ENCODE data around the gene PLEKHG4. TPM values are rescaled to one million over a fixed set of nuclear protein-coding genes. Genes with fewer than 3 reads are reported as not detected.

Gene PLEKHG4, protein sequence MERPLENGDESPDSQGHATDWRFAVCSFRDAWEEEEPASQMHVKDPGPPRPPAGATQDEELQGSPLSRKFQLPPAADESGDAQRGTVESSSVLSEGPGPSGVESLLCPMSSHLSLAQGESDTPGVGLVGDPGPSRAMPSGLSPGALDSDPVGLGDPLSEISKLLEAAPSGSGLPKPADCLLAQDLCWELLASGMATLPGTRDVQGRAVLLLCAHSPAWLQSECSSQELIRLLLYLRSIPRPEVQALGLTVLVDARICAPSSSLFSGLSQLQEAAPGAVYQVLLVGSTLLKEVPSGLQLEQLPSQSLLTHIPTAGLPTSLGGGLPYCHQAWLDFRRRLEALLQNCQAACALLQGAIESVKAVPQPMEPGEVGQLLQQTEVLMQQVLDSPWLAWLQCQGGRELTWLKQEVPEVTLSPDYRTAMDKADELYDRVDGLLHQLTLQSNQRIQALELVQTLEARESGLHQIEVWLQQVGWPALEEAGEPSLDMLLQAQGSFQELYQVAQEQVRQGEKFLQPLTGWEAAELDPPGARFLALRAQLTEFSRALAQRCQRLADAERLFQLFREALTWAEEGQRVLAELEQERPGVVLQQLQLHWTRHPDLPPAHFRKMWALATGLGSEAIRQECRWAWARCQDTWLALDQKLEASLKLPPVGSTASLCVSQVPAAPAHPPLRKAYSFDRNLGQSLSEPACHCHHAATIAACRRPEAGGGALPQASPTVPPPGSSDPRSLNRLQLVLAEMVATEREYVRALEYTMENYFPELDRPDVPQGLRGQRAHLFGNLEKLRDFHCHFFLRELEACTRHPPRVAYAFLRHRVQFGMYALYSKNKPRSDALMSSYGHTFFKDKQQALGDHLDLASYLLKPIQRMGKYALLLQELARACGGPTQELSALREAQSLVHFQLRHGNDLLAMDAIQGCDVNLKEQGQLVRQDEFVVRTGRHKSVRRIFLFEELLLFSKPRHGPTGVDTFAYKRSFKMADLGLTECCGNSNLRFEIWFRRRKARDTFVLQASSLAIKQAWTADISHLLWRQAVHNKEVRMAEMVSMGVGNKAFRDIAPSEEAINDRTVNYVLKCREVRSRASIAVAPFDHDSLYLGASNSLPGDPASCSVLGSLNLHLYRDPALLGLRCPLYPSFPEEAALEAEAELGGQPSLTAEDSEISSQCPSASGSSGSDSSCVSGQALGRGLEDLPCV
- total RNA-seq: 0.89 TPM
- long read RNA-seq, full-length matches to known transcripts: 1 of 4 reads
- long read RNA-seq, partial matches to known transcripts: 2 of 4 reads
- long read RNA-seq, other reads (novel, unspliced or antisense): 1 of 4 reads

DNA sequence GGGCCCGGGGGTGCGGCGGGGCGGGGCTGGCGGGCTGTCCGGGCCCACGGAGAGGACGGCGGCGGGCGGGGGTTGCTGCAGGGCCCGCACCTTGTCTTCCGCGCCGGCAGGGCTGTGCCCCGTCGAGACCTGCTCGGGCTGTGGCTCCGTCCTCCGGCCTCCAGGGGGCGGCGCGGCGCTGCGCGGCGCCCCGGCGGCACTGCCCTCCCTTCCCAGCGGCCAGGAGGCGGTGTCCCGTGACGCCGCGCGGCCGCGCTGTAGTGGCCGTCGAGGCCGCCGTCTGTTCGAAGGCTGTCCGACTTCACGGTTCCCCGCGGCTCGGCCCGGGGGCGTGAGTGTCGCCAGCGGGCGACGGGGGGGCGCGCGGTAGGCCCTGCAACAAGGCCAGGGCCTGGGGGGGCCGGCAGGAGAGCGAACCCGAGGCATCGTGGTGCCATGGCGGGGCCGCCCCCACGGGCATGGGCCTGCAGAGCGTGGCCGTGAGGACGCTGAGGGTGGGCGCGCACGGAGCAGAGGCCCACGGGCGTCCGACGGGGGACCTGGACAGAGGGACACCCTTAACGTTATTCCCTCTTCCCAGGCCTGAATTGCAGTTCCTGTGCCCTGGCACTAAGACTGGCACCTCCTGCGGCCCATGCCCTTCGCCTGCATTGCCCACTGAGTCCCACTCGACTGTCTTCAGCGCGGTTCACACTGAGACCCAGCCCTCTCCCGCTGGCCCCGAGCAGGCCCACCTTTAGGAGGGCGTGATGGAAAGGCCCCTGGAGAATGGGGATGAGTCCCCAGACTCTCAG lies at the start of gene PLEKHG4:
Gene PLEKHG4, plus strand, starts transcription at position 237 of the 794 bp plus-strand sequence. Its CDS starts 513 bp downstream, at position 750.
- peak; percentile 91 for ATAC-seq (ENCODE audit: poor library complexity)
- intact Hi-C loops (cut with DNase I): no loop called here
- DNase-seq: peak; percentile 84

DNA sequence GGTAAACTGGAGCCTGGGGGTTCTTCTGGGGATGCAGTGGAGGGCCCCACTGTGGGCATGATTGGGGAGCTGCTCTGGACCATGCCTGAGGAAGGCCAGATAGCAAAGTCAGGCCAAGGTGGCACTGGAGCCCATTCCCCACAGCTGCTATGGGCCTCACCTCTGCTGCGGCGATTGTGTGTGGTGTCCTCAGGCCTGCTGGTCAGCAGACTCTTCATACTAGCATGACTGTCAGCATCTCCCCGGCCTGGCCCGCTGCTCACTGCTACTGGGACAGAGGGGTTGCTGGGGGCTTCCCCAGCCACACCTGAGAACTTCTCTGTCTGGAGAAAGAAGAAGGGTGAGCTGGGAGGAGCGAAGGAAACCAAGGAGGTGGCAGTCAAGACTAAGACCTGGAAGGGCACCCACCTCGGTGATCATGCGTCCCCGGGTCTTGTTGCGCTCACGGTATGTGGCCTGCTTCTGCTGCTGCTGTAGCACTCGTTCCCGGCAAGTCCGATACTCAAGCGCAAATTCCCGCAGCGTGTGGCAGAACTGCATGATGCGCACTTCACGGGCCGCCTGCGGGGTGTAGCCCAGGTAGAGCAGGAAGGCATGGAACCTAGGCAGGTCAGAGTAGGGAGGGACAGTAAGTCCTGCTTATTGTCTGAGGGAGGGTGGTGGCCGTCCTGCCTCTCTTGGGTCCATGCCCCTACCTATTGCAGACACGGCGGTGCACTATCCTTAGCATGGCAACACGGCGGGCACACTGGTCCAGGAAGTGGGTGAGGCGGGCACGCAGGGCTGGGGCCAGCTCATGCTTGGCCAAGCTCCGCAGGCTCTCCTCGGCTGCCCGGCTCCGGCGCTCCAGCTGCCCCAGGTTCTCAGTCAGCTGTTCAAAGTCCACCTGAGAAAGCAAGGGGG lies 49.2 kb upstream of the PLEKHG4 start:
- intact Hi-C loops (cut with DNase I): no loop called here
- DNase-seq (no peak), ATAC-seq (ENCODE audit: poor library complexity) (no peak)

DNA sequence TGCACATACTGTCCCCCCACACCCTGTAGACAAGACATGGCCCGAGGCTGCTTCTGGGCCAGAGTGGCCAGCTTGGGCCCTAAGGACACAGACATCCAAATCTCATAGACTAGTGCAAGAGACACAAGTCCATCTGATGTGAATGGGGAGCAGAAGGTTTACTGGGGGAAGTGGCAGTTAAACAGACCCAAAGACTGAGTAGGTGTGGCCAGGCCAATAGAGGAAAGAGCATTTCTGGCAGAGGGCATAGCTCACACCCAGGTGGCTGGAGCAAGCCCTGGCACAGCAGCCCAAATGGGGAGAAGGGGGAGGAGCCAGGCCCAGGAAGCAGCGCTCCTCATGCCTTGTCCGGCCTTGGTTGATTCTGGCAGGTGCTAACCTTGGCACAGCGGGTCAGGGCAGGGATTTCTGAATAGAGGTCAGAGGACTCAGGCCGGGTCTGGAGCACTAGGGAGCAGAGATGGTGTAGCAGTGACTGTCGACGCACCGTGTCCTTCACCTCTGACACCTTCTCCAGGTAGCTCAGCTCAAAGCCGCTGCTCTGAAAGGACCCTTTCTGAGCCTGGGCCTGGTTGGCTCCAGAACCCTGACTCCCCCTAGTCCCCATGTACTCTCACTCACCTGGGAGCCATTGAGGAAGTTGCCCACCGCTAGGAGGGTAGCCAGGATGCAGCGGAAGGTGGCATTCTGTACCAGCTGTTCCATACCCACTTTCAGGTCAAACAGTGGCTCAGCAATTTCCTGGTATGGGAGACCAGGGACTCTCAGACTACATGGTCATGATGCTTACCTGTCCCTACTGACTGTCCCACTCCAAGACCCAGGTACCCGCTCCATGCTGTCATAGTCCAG lies 48.3 kb upstream of the PLEKHG4 start:
- no peak for ATAC-seq (ENCODE audit: poor library complexity)
- intact Hi-C loops (cut with DNase I): no loop called here

DNA sequence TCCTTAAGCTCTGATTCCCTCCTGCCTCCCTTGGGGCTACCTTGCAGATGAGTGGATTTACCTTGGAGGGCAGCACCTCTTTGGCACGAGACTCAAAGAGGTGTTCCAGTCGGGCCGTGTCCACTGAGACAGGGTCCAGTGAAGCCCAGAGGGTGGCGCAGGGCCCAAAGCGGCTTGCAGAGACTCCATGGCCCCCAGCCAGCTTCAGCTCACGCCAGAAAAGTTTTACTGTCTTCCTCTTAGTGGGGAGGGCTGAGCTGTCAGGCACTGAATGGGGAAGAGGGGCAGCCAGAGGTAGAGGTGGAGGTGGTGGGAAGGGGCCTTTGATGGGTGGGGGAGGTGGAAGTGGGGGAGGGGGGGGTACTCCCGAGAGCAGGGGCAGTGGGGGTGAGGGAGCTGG lies 45.7 kb upstream of the PLEKHG4 start:
- intact Hi-C loops (cut with DNase I): no loop called here
- no peak for DNase-seq
- no peak for ATAC-seq (ENCODE audit: poor library complexity)

More for the DNA sequence above, 48.3 kb upstream of the PLEKHG4 start:
- no peak for DNase-seq

DNA sequence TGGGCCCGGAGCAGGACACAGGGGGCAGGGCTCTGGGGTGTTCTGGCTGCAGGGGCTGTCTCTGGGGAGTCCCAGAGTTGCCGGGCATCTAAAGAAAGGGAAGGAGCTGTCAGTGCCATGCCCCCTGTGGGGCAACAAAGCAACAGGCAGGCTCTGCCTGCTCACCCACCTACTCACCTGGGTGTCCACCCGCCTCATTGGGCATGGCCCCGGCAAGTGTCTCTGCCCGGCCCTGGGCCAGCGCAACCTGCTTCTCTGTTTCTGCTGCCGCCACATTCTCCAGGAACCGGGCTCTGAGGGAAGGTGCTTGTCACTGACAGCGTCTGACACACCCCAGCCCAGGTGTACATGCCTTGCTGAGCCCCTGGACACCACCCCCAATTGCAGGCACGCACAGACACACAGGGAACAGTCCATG lies 45.1 kb upstream of the PLEKHG4 start:
- ATAC-seq (ENCODE audit: poor library complexity) (no peak), DNase-seq (no peak)
- intact Hi-C loops (cut with DNase I): no loop called here

DNA sequence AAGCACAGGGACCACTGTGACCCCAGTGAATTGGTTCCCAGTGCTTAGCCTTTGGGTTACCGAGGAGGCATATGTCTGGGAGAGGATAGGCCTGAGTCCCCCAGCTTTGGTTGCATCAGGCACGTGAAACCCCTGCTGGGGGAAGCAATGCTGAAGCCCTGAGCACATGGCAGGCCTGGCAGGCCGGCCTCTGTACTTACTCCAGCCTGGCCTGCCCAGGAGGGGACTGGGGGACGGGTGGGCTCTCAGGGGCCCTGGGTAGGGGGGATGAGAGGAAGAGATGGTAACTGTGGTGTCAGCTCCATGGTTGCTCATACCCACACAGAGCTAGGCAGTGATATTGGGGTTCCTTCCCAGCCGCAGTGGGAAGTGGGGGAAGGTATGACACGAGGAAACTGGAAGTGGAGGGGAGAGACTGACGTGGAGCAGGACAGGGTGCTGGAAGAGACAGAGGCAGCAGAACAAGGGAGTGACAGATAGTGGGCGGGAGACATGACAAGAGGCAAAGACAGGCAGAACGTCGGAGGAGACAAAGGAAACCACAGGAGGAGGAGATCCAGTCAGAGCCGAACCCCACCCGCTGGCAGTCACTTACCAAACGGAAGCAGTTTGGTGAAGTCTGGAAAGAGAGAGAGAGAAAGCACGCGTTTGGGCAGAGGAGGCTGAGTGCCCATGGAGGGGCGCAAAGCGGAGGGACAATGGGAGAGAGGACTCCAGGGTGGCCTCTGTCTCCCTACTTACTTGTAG lies 43.3 kb upstream of the PLEKHG4 start:
- DNase-seq (no peak), ATAC-seq (ENCODE audit: poor library complexity) (no peak)
- intact Hi-C loops (cut with DNase I): no loop called here

DNA sequence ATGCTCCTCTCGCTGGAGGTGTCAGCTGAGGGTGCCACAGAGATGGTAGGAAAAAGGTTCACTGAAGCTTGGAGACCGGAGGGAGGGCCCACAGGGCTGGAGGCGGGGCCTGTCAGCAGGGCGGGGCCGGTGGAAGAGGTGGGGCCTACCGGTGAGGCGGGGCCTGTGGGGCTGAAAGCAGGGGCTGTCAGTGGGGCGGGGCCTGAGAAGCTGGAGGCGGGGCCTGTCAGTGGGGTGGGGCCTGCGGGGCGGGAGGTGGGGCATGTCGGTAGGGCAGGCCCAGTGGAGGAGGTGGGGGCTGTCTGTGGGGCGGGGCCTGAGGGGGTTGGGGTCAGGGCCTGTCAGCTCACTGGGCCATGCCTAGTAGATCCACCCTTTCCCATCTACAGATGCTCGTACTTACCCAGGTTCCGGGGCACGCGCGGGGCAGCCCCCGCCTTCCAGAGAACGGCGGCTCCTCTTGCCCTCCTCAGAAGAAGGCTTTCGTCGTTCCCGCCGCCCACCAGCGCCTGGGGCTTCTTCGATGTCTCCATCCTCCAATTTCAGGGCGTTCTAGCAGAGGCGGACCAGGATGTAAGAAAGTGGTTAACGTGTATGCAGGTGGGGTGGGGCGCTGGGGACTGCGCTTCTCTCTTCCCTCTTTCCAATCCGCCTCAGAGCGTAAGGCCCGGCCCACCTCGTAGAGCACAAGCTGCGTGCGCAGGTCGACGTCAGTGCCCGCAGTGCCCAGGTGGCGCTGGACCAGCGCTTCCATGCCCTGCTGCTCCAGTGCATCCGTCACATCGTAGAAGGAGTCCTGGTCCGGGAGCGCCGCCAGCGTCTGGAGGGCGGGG lies 42.6 kb upstream of the PLEKHG4 start:
- DNase-seq (no peak), ATAC-seq (ENCODE audit: poor library complexity) (no peak)
- intact Hi-C loops (cut with DNase I): no loop called here

DNA sequence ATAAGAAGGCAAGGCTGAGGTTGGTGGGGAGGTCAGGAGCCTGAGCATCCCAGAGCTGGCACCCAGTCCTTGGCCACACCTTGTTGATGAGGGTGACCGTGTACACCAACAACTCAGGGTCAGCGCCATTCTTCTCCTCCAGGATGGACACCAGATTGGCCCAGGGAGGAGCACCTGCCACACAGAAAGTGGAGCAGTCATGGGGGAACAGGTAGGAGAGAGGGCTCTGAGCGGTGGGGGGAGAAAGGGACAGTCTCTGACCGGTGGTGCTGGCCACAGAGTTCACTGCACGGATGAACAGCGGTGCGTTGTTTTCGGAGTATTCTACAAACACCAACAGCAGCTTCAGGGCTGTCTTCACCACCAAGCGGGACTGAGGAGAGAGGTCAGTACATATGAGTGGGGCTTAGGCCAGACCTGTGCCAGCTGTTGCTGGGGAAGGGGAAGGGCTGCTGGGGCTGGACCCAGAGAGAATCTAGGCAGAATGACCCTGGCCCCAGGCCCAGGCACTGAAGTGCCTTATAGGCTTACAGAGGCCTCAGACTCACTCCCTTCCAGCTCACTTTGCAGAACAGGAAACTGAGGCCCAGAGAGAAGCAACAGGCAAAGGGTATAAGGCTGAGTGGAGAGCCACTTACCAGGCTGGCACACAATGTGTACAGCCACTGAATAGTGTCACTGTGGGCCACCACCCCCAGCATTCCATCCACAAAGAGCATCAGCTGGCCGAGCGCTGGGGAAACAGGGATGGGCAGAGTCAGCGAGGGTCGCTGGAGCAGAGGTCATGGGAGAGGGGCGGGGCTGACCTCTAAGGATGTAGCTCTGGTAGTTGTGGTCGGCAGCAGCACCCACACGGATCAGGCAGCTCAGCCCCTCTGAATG lies 41.7 kb upstream of the PLEKHG4 start:
- intact Hi-C loops (cut with DNase I): no loop called here
- ATAC-seq (ENCODE audit: poor library complexity) (no peak), DNase-seq (no peak)

DNA sequence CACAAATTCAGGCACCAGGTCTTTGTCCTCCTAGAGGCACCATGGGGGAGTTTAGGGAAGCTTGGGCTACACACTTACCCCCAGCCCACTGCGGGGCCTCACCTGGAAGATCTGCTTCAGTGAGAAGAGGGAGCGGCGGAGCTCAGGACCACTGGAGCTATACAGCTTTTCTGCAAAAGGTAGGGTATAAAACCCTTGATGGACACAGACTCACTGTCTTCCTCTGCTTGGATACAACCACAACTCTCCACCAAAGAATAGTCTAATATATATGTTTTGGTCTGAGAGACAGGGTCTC lies 41.1 kb upstream of the PLEKHG4 start:
- ATAC-seq (ENCODE audit: poor library complexity) (no peak), DNase-seq (no peak)
- intact Hi-C loops (cut with DNase I): no loop called here

DNA sequence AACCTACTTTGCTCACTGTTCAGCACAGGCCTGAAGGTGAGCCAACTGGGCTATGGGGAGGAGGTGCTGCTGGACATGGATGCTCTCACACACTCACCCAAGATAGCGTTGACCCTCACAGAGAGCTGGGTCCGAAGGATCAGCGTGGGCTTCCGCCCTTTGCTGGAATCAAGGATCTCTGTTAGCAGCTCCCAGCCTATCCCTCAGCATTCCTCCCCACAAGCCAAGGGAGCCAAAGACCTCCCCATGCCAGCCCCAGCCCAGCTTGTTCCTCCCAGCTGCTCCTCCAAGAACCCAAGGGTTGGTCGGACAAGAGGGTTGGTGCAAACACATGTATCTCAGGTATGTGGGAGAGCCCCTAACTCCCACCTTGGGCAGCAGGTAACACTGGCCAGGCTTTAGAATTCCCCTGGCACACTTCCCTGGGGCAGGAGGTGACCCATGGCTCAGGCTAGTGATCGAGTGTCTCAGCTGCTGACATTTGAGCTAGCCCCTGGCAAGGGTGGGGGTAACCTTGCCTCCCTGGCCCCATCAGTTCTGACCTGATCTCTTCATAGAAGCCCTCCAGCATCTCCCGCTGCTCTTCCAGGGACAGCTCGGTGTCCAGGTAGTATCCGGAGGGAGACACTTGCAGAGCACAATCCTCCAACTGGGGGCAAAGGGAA lies 40.4 kb upstream of the PLEKHG4 start:
- intact Hi-C loops (cut with DNase I): no loop called here
- DNase-seq (no peak), ATAC-seq (ENCODE audit: poor library complexity) (no peak)

DNA sequence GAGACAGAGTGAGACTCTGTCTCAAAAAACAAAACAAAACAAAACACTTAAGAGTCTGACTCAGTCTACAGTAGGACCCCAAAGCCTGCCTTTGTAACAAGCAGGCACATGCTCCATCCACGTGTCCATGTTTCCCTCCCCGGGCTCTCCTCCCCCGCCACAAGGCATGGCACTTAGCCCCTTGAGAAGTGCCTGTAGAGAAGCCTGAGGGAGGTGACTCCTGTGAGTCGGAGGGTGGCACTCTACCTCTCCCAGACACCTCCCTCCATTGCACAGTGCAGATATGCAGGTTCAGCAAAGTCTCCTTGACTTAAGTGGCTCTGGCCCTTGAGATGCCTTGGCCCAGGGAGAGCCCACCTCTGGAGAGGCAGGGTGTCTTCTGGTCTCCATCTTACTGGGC lies 38.8 kb upstream of the PLEKHG4 start:
- ATAC-seq (ENCODE audit: poor library complexity) (no peak), DNase-seq (no peak)
- intact Hi-C loops (cut with DNase I): no loop called here

DNA sequence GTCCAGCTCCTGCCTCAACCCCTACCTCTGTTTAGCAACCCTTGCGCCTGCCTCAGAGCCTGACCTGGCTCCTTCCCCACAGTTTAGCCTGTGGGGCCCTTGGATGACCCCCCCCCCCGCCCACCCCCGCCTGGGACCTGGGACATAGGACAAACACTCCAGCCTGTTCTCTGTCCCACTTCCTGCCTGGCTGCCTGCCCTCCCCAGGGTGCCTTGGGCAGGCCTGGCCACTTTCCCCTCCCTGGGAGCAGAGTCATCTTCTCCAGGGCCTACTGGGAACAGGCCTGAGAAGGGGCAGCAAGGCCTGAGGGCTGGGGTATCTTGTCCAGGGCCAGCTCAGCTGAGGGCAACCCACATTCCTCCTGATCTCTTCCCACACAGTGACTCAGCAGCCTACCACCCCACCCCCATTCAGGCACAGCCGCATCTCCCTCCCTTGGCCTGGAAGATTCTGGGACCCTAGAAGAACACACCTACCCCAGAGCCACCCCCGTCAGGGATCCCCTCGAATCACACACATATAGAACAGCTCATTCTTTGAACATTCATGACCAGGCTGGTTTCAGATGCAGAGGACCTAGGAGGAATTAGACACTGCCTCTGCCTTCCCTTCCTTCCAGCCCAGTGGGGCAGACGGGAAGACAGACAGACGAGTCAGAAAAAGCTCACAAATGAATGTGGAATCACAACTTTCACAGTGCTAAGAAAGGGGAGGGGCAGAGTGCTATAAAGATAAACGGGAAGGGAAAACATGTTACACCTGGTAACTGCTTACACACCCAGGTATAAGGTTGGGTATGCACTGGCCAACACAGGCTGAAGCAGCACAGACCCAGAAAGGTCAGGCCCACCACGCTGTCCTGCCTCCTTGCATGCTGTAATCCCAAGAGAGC lies 38.1 kb upstream of the PLEKHG4 start:
- intact Hi-C loops (cut with DNase I): no loop called here
- DNase-seq: peak; percentile 83
- peak; percentile 51 for ATAC-seq (ENCODE audit: poor library complexity)
